ENCODE data around the gene OLIG2. TPM values are rescaled to one million over a fixed set of nuclear protein-coding genes. Genes with fewer than 3 reads are reported as not detected.

OLIG2 gene
- total RNA-seq, 1 donor from 2014 or later = not detected

GRCh38 chr21:33067043-33067442 is 41.3 kb downstream of the OLIG2 start:
- Mint-ChIP-seq H3K36me3 (ENCODE audit: low read depth) (no peaks in the 10 kb centered on the region), H3K4me1 (ENCODE audit: low read depth) (peaks cover 15% of the 10 kb centered on the region), H3K27me3 (ENCODE audit: insufficient read depth) (peaks cover 55% of the 10 kb centered on the region), H3K9me3 (no peaks in the 10 kb centered on the region), H3K27ac (no peak overlapping the region), H3K4me3 (no peak overlapping the region)
- intact Hi-C loops (cut with micrococcal nuclease) = no loop called here
- no peak for DNase-seq (ENCODE audit: low spot score)

GRCh38 chr21:33067457-33067856 is 41.7 kb downstream of the OLIG2 start:
- no peak for DNase-seq (ENCODE audit: low spot score)
- intact Hi-C loops (cut with micrococcal nuclease) = no loop called here
- Mint-ChIP-seq H3K27me3 (ENCODE audit: insufficient read depth) (peaks cover 59% of the 10 kb centered on the region), H3K9me3 (no peaks in the 10 kb centered on the region), H3K4me3 (no peak overlapping the region), H3K36me3 (ENCODE audit: low read depth) (no peaks in the 10 kb centered on the region), H3K27ac (no peak overlapping the region), H3K4me1 (ENCODE audit: low read depth) (peaks cover 19% of the 10 kb centered on the region)

GRCh38 chr21:33069243-33069642 is 43.5 kb downstream of the OLIG2 start:
- intact Hi-C loops (cut with micrococcal nuclease) = no loop called here
- H3K9me3 Mint-ChIP-seq = no peaks in the 10 kb centered on the region
- H3K27ac Mint-ChIP-seq = no peak overlapping the region
- peak overlapping the region; percentile 19 for H3K4me3 Mint-ChIP-seq
- peaks cover 75% of the 10 kb centered on the region for H3K27me3 Mint-ChIP-seq (ENCODE audit: insufficient read depth)
- H3K4me1 Mint-ChIP-seq (ENCODE audit: low read depth) = peaks cover 19% of the 10 kb centered on the region
- no peak for DNase-seq (ENCODE audit: low spot score)
- H3K36me3 Mint-ChIP-seq (ENCODE audit: low read depth) = no peaks in the 10 kb centered on the region

- H3K4me1 Mint-ChIP-seq (ENCODE audit: low read depth) = peaks cover 18% of the 10 kb centered on the region
- intact Hi-C loops (cut with micrococcal nuclease) = no loop called here
- no peaks in the 10 kb centered on the region for H3K36me3 Mint-ChIP-seq (ENCODE audit: low read depth)
- peaks cover 76% of the 10 kb centered on the region for H3K27me3 Mint-ChIP-seq (ENCODE audit: insufficient read depth)
- no peak overlapping the region for H3K27ac Mint-ChIP-seq
- H3K4me3 Mint-ChIP-seq = peak overlapping the region; percentile 19
- no peak for DNase-seq (ENCODE audit: low spot score)
- H3K9me3 Mint-ChIP-seq = no peaks in the 10 kb centered on the region
These were observed 43.9 kb downstream of the OLIG2 start for GRCh38 chr21:33069645-33069993.

GRCh38 chr21:33069994-33070743 is 44.4 kb downstream of the OLIG2 start, which contains the start of gene OLIG1:
Gene OLIG1 (plus strand): TSS chr21:33070141. CDS start chr21:33070247, 106 bp downstream.
- intact Hi-C loops (cut with micrococcal nuclease) = loop anchor here (2.0 kb wide), 1 partner anchor 41 kb away; no protein-coding TSS in a partner anchor
- no peak for DNase-seq (ENCODE audit: low spot score)

GRCh38 chr21:33070744-33070997 is 44.9 kb downstream of the OLIG2 start:
- peaks cover 11% of the 10 kb centered on the region for H3K4me1 Mint-ChIP-seq (ENCODE audit: low read depth)
- no peak overlapping the region for H3K4me3 Mint-ChIP-seq
- H3K27me3 Mint-ChIP-seq (ENCODE audit: insufficient read depth) = peaks cover 73% of the 10 kb centered on the region
- H3K36me3 Mint-ChIP-seq (ENCODE audit: low read depth) = no peaks in the 10 kb centered on the region
- DNase-seq (ENCODE audit: low spot score) = no peak
- intact Hi-C loops (cut with micrococcal nuclease) = loop anchor here (2.0 kb wide), 1 partner anchor 42 kb away; no protein-coding TSS in a partner anchor
- no peak overlapping the region for H3K27ac Mint-ChIP-seq
- no peaks in the 10 kb centered on the region for H3K9me3 Mint-ChIP-seq

More at GRCh38 chr21:33069994-33070743, 44.4 kb downstream of the OLIG2 start, which contains the start of gene OLIG1:
- H3K4me1 Mint-ChIP-seq (ENCODE audit: low read depth) = peaks cover 12% of the 10 kb centered on the region
- peaks cover 75% of the 10 kb centered on the region for H3K27me3 Mint-ChIP-seq (ENCODE audit: insufficient read depth)
- H3K9me3 Mint-ChIP-seq = no peaks in the 10 kb centered on the region
- no peak within 1 kb of the TSS for H3K27ac Mint-ChIP-seq
- peak within 1 kb of the TSS; percentile 67 for H3K4me3 Mint-ChIP-seq
- no peaks in the 10 kb centered on the region for H3K36me3 Mint-ChIP-seq (ENCODE audit: low read depth)

- no peaks in the 10 kb centered on the region for H3K36me3 Mint-ChIP-seq (ENCODE audit: low read depth)
- peak overlapping the region; percentile 67 for H3K4me3 Mint-ChIP-seq
- peaks cover 71% of the 10 kb centered on the region for H3K27me3 Mint-ChIP-seq (ENCODE audit: insufficient read depth)
- H3K27ac Mint-ChIP-seq = no peak overlapping the region
- DNase-seq (ENCODE audit: low spot score) = no peak
- H3K9me3 Mint-ChIP-seq = no peaks in the 10 kb centered on the region
- intact Hi-C loops (cut with micrococcal nuclease) = loop anchor here (2.0 kb wide), 1 partner anchor 42 kb away; no protein-coding TSS in a partner anchor
- peaks cover 11% of the 10 kb centered on the region for H3K4me1 Mint-ChIP-seq (ENCODE audit: low read depth)
These were observed 45.4 kb downstream of the OLIG2 start for GRCh38 chr21:33070998-33071769.

GRCh38 chr21:33071770-33072306 is 46.1 kb downstream of the OLIG2 start:
- no peak for DNase-seq (ENCODE audit: low spot score)
- peak overlapping the region; percentile 67 for H3K4me3 Mint-ChIP-seq
- H3K27me3 Mint-ChIP-seq (ENCODE audit: insufficient read depth) = peaks cover 65% of the 10 kb centered on the region
- no peaks in the 10 kb centered on the region for H3K36me3 Mint-ChIP-seq (ENCODE audit: low read depth)
- intact Hi-C loops (cut with micrococcal nuclease) = loop anchor here (2.0 kb wide), 1 partner anchor 43 kb away; no protein-coding TSS in a partner anchor
- no peak overlapping the region for H3K27ac Mint-ChIP-seq
- H3K9me3 Mint-ChIP-seq = no peaks in the 10 kb centered on the region
- H3K4me1 Mint-ChIP-seq (ENCODE audit: low read depth) = peaks cover 11% of the 10 kb centered on the region

- H3K27me3 Mint-ChIP-seq (ENCODE audit: insufficient read depth) = peaks cover 53% of the 10 kb centered on the region
- no peaks in the 10 kb centered on the region for H3K9me3 Mint-ChIP-seq
- no peak overlapping the region for H3K4me3 Mint-ChIP-seq
- intact Hi-C loops (cut with micrococcal nuclease) = no loop called here
- DNase-seq (ENCODE audit: low spot score) = no peak
- H3K27ac Mint-ChIP-seq = no peak overlapping the region
- no peaks in the 10 kb centered on the region for H3K36me3 Mint-ChIP-seq (ENCODE audit: low read depth)
- H3K4me1 Mint-ChIP-seq (ENCODE audit: low read depth) = peaks cover 11% of the 10 kb centered on the region
These were observed 47.9 kb downstream of the OLIG2 start for GRCh38 chr21:33073636-33074035.

- Mint-ChIP-seq H3K36me3 (ENCODE audit: low read depth) (no peaks in the 10 kb centered on the region), H3K27ac (no peak overlapping the region), H3K4me3 (no peak overlapping the region), H3K27me3 (ENCODE audit: insufficient read depth) (peaks cover 45% of the 10 kb centered on the region), H3K4me1 (ENCODE audit: low read depth) (peaks cover 11% of the 10 kb centered on the region), H3K9me3 (no peaks in the 10 kb centered on the region)
- intact Hi-C loops (cut with micrococcal nuclease) = no loop called here
- DNase-seq (ENCODE audit: low spot score) = no peak
These were observed 49.4 kb downstream of the OLIG2 start for GRCh38 chr21:33075128-33075527.

GRCh38 chr21:33075596-33076195 is 50.0 kb downstream of the OLIG2 start:
- no peak for DNase-seq (ENCODE audit: low spot score)
- intact Hi-C loops (cut with micrococcal nuclease) = no loop called here
- H3K4me1 Mint-ChIP-seq (ENCODE audit: low read depth) = peaks cover 11% of the 10 kb centered on the region
- no peak overlapping the region for H3K27ac Mint-ChIP-seq
- H3K4me3 Mint-ChIP-seq = no peak overlapping the region
- no peaks in the 10 kb centered on the region for H3K36me3 Mint-ChIP-seq (ENCODE audit: low read depth)
- H3K9me3 Mint-ChIP-seq = no peaks in the 10 kb centered on the region
- H3K27me3 Mint-ChIP-seq (ENCODE audit: insufficient read depth) = peaks cover 45% of the 10 kb centered on the region

GRCh38 chr21:33076600-33077329 is 51.0 kb downstream of the OLIG2 start:
- Mint-ChIP-seq H3K27ac (no peak overlapping the region), H3K9me3 (no peaks in the 10 kb centered on the region), H3K4me1 (ENCODE audit: low read depth) (peaks cover 6% of the 10 kb centered on the region), H3K4me3 (no peak overlapping the region), H3K27me3 (ENCODE audit: insufficient read depth) (peaks cover 36% of the 10 kb centered on the region), H3K36me3 (ENCODE audit: low read depth) (no peaks in the 10 kb centered on the region)
- intact Hi-C loops (cut with micrococcal nuclease) = no loop called here
- no peak for DNase-seq (ENCODE audit: low spot score)
